MCF 10A (cell line): Measurements from ENCODE around the gene DYNC2H1. TPM values are rescaled to one million over a fixed set of nuclear protein-coding genes. Genes with fewer than 3 reads are reported as not detected.

Experiments
- BruUV-seq: library from RNA; stranded (reverse); fragments of 400-500 nt; replicated peaks from 2 replicates; lab custom pipeline; 2021; lab: Mats Ljungman, UMichigan
- CTCF ChIA-PET: fragments of 300-600 bp; sonication (Branson Sonifier 250); formaldehyde crosslinking; extraction: SDS; loops from one replicate; lab custom pipeline; 2021; ENCODE audit warnings: antibody characterized with exemption, inconsistent platforms; lab: Yijun Ruan, JAX
- POLR2A ChIA-PET: fragments of 300-600, 350-650 bp; sonication (Branson Sonifier 250); formaldehyde crosslinking; extraction: SDS; loops from one replicate; lab custom pipeline; 2020; ENCODE audit warnings: antibody characterized with exemption, inconsistent platforms; lab: Yijun Ruan, JAX
- DNase-seq: peaks from one replicate; pipeline ENCODE4 v3.0.0-alpha.2; 2018; ENCODE audit not compliant: unreplicated experiment
- H3K27ac Mint-ChIP-seq: one replicate; pipeline ENCODE4 v1.8.0; 2022; ENCODE audit warnings: mild to moderate bottlenecking, low read depth, mixed read lengths; ENCODE audit not compliant: unreplicated experiment
- H3K27me3 Mint-ChIP-seq: one replicate; pipeline ENCODE4 v1.8.0; 2022; ENCODE audit warnings: mixed read lengths; ENCODE audit not compliant: insufficient read depth, unreplicated experiment
- H3K36me3 Mint-ChIP-seq: one replicate; pipeline ENCODE4 v1.8.0; 2022; ENCODE audit warnings: mild to moderate bottlenecking, moderate library complexity, mixed read lengths; ENCODE audit not compliant: insufficient read depth, unreplicated experiment
- H3K4me1 Mint-ChIP-seq: one replicate; pipeline ENCODE4 v1.8.0; 2022; ENCODE audit warnings: mixed read lengths; ENCODE audit not compliant: insufficient read depth, unreplicated experiment
- H3K4me3 Mint-ChIP-seq: one replicate; pipeline ENCODE4 v1.8.0; 2022; ENCODE audit warnings: mild to moderate bottlenecking, moderate library complexity, mixed read lengths; ENCODE audit not compliant: unreplicated experiment
- H3K9me3 Mint-ChIP-seq: one replicate; pipeline ENCODE4 v1.8.0; 2022; ENCODE audit warnings: mixed read lengths; ENCODE audit not compliant: unreplicated experiment
- intact Hi-C: fragments of 100-400 bp; cut with micrococcal nuclease; formaldehyde crosslinking; loops from 2 replicates; pipeline ENCODE4 v1.14.1; 2022
- total RNA-seq: library from RNA; stranded (reverse); gene quantifications from 2 replicates; pipeline ENCODE4 v1.2.3, GENCODE V29; 2022
- TF ChIP-seq, protein P1 (sequence below): fragments of 200-600 bp; IDR thresholded peaks from one replicate; pipeline ENCODE4 v1.8.0; 2022; ENCODE audit warnings: antibody characterized with exemption, mild to moderate bottlenecking; ENCODE audit not compliant: unreplicated experiment

DYNC2H1 gene
- total RNA-seq, 1 experiment from 2014 or later: 23.0 TPM

DNA sequence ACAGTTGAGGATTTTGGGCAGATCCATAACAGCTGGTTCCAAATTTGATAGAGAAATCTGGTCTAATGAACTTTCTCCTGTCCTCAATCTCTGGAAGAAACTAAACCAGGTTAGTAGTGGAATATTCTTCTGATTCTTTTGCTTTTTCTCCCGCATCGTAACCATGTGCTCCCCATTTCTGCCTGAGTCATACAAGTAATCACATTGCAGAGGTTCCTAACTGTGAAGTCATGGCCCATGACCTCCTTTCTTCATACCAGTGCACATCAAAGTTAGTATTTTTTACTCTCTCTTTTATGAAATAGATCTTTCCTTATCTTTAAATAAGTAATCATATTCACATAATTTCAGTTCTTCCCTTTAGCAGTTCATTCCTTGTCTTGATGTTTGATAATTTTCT lies 249.0 kb downstream of the DYNC2H1 start:
- TF ChIP-seq, protein P1, sequence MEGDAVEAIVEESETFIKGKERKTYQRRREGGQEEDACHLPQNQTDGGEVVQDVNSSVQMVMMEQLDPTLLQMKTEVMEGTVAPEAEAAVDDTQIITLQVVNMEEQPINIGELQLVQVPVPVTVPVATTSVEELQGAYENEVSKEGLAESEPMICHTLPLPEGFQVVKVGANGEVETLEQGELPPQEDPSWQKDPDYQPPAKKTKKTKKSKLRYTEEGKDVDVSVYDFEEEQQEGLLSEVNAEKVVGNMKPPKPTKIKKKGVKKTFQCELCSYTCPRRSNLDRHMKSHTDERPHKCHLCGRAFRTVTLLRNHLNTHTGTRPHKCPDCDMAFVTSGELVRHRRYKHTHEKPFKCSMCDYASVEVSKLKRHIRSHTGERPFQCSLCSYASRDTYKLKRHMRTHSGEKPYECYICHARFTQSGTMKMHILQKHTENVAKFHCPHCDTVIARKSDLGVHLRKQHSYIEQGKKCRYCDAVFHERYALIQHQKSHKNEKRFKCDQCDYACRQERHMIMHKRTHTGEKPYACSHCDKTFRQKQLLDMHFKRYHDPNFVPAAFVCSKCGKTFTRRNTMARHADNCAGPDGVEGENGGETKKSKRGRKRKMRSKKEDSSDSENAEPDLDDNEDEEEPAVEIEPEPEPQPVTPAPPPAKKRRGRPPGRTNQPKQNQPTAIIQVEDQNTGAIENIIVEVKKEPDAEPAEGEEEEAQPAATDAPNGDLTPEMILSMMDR: no peak
- Mint-ChIP-seq H3K4me1 (no peaks in the 10 kb centered on the region), H3K27ac (no peak overlapping the region), H3K4me3 (no peak overlapping the region), H3K27me3 (no peaks in the 10 kb centered on the region), H3K9me3 (no peaks in the 10 kb centered on the region), H3K36me3 (no peaks in the 10 kb centered on the region)
- no peak for DNase-seq
- no TSS peak for BruUV-seq
- intact Hi-C loops: no loop called here
- ChIA-PET POLR2A (no interaction called here), CTCF (no interaction called here)

DNA sequence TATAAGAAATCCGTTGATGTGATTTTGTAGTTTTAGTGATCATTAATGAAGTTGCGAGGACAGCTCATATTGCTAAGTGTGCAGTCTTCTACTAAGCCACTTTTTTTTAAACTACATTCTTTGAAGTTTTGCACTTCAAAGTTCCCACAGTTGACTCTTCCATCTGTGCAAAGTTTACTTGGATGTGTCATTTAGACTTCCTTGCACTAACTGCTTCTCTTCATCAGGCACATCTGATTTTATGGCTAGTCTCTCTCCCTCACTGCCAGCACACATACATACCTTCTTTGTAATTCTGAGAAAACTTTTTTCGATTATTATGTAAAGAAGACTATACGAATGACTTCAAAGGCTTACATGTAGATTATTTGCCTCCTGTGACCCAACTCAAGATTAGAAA lies 250.0 kb downstream of the DYNC2H1 start:
- BruUV-seq: no TSS peak
- H3K4me3 Mint-ChIP-seq: no peak overlapping the region
- intact Hi-C loops: no loop called here
- DNase-seq: no peak
- TF ChIP-seq, protein P1: no peak
- H3K36me3 Mint-ChIP-seq: no peaks in the 10 kb centered on the region
- no peak overlapping the region for H3K27ac Mint-ChIP-seq
- H3K9me3 Mint-ChIP-seq: no peaks in the 10 kb centered on the region
- no peaks in the 10 kb centered on the region for H3K4me1 Mint-ChIP-seq
- POLR2A ChIA-PET: no interaction called here
- no peaks in the 10 kb centered on the region for H3K27me3 Mint-ChIP-seq
- CTCF ChIA-PET: no interaction called here

DNA sequence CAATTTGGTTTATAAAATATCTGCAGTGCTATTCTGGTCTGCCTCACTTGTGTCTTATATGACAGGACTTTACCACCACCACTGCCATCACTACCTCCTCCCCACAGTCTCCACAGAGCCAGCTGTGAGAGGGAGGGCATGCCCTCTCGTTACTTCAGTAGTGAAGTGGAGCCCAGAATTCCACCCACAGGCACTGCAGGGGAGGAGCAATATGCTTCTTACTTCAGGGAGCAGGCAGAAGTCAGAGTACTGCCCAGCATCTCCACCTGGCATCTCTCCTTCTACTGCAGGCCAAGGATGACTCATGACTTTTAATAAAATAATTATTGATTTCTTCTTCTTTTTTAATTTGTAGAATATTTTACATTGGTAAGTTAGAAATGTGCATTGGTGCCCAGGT lies 255.5 kb downstream of the DYNC2H1 start:
- Mint-ChIP-seq H3K9me3 (no peaks in the 10 kb centered on the region), H3K36me3 (no peaks in the 10 kb centered on the region), H3K4me3 (no peak overlapping the region), H3K4me1 (no peaks in the 10 kb centered on the region), H3K27me3 (no peaks in the 10 kb centered on the region), H3K27ac (no peak overlapping the region)
- intact Hi-C loops: no loop called here
- ChIA-PET CTCF (no interaction called here), POLR2A (no interaction called here)
- DNase-seq: no peak
- BruUV-seq: no TSS peak
- TF ChIP-seq, protein P1: no peak

DNA sequence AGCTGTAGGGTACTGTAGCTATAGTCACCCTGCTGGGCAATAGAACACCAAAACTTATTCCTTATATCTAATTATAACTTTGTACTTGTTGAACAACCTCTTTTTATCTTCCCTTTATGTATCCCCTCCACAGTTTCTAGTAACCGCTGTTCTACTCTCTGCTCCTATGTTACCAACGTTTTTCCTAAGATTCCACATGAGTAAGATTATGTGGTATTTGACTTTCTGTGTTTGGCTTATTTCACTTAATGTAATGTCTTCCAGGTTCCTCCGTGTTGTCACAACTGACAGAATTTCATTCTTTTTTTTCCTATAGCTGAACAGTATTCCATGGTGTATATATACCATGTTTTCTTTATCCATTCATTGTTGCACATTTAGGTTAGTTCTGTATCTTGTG lies 258.4 kb downstream of the DYNC2H1 start:
- no peak for DNase-seq
- no peak overlapping the region for H3K27ac Mint-ChIP-seq
- H3K36me3 Mint-ChIP-seq: peaks cover 3% of the 10 kb centered on the region
- BruUV-seq: no TSS peak
- H3K4me1 Mint-ChIP-seq: no peaks in the 10 kb centered on the region
- H3K4me3 Mint-ChIP-seq: no peak overlapping the region
- TF ChIP-seq, protein P1: no peak
- ChIA-PET CTCF (interaction anchor here (0.6 to 0.7 kb wide), 2 partner anchors 185 to 1432 kb away, joined by 4 to 5 read pairs; no protein-coding TSS in a partner anchor), POLR2A (no interaction called here)
- intact Hi-C loops: no loop called here
- no peaks in the 10 kb centered on the region for H3K9me3 Mint-ChIP-seq
- H3K27me3 Mint-ChIP-seq: no peaks in the 10 kb centered on the region
